GM12873 (cell line): Measurements from ENCODE around the gene SPTY2D1.

ENCODE experiments used
- TF ChIP-seq, protein P1 (sequence below): IDR thresholded peaks from 2 replicates; pipeline ENCODE4 v1.5.1; 2012; ENCODE audit warnings: low read depth, mild to moderate bottlenecking, moderate library complexity, low read length, control low read depth; ENCODE audit not compliant: insufficient read depth; ENCODE audit errors: missing control alignments

The SPTY2D1 gene

DNA sequence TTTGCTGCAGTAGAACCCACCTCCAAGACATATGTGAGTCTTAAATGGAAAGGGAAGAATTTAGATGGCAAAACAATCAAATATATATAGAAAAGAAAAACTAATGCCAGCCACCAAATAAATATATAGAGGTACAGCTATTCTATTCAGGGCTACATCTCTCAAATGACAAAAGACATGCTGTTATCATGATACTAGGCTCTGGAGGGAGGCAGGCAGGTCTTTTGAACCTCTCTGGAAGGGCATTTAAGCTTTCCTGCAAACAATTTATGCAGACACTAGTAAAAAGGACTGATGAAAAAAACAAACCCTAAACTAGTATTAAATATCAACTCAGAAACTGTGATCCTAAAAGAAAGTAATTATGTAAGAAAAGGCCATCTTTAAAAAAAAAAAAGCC lies 70.0 kb downstream of the SPTY2D1 start:
- TF ChIP-seq, protein P1, sequence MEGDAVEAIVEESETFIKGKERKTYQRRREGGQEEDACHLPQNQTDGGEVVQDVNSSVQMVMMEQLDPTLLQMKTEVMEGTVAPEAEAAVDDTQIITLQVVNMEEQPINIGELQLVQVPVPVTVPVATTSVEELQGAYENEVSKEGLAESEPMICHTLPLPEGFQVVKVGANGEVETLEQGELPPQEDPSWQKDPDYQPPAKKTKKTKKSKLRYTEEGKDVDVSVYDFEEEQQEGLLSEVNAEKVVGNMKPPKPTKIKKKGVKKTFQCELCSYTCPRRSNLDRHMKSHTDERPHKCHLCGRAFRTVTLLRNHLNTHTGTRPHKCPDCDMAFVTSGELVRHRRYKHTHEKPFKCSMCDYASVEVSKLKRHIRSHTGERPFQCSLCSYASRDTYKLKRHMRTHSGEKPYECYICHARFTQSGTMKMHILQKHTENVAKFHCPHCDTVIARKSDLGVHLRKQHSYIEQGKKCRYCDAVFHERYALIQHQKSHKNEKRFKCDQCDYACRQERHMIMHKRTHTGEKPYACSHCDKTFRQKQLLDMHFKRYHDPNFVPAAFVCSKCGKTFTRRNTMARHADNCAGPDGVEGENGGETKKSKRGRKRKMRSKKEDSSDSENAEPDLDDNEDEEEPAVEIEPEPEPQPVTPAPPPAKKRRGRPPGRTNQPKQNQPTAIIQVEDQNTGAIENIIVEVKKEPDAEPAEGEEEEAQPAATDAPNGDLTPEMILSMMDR: no peak

DNA sequence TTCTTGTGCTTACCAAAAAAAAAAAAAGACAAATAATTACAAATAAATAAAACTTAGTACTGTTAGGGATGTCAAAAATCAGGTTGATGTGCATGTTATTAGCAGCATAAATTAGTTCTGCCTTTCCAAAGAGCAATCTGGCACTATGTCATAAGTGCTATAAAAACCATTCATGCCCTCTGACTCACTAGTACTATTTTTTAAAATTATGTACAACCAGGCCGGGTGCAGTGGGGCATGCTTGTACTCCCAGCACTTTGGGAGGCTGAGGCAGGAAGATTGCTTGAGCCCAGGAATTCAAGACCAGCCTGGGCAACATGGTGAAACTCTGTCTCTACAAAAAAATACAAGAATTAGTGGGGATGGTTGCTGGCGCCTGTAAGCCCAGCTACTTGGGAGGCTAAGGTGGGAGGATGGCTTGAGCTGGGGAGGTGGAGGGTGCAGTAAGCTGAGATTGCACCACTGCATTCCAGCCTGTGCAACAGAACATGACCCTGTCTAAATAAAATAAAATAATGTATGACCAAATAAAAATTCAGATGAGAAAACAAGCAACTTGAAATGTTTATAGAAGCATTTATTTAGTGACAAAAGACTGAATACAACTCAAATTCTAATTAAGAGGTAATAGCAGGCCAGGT lies 70.9 kb downstream of the SPTY2D1 start:
- TF ChIP-seq, protein P1: no peak
